ENCODE measurements around the gene HM13. TPM values are rescaled to one million over a fixed set of nuclear protein-coding genes. Genes with fewer than 3 reads are reported as not detected.

HM13 gene
- total RNA-seq, 2 experiments from 2014 or later, result 51.3 to 148 TPM

DNA sequence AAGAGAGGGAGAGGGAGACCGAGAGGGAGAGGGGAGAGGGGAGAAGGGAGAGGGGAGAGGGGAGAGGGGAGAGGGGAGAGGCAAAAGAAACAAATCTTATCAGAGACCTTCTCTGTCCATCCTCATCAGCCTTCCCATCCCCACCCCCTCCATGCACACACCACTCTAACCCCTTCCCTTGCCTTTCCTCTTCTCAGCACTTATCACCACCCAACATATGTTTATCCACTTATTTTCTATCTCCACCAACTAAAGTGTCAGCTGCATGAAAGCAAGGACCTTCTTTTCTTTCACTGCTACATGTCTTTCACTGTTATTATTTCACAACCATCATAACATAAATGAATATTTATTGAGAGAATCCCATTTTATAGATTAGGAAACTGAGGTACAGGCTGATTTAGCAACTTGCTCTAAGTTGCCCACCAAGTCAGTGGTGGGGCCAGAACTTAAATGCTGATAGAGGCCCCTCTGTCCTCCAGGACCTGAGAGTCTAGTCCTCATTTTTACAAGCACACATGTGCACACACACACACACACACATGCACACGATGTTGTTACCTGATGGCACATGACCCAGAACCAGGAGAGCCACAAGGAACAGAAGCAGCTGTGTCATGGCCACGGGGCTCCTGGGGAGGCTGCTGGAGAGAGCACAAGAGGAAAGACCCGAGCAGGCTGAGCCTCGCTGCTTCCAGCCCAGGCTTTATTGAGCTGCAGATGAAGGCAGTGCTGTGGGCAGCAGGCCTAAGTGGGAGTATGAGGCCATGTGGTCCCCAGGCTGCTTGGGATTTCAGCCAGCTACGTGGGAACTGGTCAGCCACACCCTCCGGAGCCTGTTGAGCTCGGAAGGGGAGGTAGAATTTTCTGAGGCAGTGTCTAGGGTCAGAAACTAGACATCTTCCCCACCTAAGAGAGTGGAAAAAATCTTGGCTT lies 41.6 kb upstream of the HM13 start:
- no peak for TF ChIP-seq EZH2phosphoT487 (IDR thresholded peaks at IDR 0.05; ENCODE audit: borderline replicate concordance, low read depth, low read length)
- TF ChIP-seq, protein P1, sequence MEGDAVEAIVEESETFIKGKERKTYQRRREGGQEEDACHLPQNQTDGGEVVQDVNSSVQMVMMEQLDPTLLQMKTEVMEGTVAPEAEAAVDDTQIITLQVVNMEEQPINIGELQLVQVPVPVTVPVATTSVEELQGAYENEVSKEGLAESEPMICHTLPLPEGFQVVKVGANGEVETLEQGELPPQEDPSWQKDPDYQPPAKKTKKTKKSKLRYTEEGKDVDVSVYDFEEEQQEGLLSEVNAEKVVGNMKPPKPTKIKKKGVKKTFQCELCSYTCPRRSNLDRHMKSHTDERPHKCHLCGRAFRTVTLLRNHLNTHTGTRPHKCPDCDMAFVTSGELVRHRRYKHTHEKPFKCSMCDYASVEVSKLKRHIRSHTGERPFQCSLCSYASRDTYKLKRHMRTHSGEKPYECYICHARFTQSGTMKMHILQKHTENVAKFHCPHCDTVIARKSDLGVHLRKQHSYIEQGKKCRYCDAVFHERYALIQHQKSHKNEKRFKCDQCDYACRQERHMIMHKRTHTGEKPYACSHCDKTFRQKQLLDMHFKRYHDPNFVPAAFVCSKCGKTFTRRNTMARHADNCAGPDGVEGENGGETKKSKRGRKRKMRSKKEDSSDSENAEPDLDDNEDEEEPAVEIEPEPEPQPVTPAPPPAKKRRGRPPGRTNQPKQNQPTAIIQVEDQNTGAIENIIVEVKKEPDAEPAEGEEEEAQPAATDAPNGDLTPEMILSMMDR (conservative IDR thresholded peaks at IDR 0.05; ENCODE audit: low read length), result no peak
- no peak overlapping the region for H2AFZ ChIP-seq (ENCODE audit: low read length)
- no peaks in the 10 kb centered on the region for H3K36me3 ChIP-seq (ENCODE audit: insufficient read depth, low read length)
- no peaks in the 10 kb centered on the region for H3K79me2 ChIP-seq (ENCODE audit: insufficient read depth, low read depth, low read length)
- no peak overlapping the region for H3K4me3 ChIP-seq (ENCODE audit: low read depth, low read length, poor library complexity, severe bottlenecking)
- ChIA-PET POLR2A (no interaction called here), CTCF (ENCODE audit: unreplicated experiment) (interaction anchor here (2.2 kb wide), 1 partner anchor 30 kb away, joined by 8 read pairs; no protein-coding TSS in a partner anchor)
- DNase-seq (ENCODE audit: low spot score), result no peak
- intact Hi-C loops (cut with micrococcal nuclease; ENCODE audit: unreplicated experiment), result no loop called here
- no peak overlapping the region for H3K27ac ChIP-seq (ENCODE audit: low read depth, low read length, poor library complexity, severe bottlenecking)
- no peak overlapping the region for H3K4me2 ChIP-seq (ENCODE audit: low read length)
- BruUV-seq (replicated peaks), result no TSS peak
- H3K9me3 ChIP-seq (ENCODE audit: low read length), result no peaks in the 10 kb centered on the region
- no peaks in the 10 kb centered on the region for H3K9me2 ChIP-seq (ENCODE audit: insufficient read depth, low read length)
- H3K4me1 ChIP-seq (ENCODE audit: insufficient read depth, low read length, poor library complexity, severe bottlenecking), result peaks cover 28% of the 10 kb centered on the region
- H4K20me1 ChIP-seq (ENCODE audit: insufficient read depth, low read length), result no peaks in the 10 kb centered on the region

DNA sequence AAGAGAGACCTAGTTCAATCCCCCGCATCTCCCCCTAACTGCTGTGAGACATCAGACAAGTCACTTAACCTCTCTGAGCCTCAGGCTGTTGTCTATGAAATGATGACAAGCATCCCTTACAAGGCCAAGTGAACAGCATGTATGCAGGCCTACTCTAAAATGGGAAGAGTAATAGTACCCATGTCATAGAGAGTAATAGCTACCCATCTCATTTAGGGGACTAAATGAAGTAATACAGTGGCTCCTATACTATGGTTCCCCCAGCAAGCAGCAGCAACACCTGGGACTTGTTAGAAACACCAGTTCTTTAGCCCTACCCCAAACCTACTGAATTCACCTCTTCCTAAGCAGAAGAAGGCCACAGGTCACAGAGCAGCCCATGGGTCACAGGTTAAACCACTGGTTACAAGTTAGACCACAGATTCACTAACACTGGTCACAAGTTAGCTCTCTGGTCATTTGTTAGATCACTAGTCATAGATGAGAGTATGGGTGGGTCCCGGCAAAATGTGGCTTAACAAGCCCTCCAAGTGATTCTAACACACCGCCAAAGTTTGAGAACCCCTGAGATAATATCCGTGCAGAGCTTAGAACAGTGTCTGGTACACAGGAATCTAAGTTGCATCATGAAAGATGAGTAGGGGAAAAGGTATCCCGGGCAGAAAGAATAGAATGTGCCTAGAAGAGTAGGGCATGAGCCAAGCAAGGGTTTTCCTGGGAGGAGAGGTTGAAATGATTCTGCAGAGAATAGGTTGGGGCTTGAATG lies 40.7 kb upstream of the HM13 start:
- Histone ChIP-seq H3K4me3 (ENCODE audit: low read depth, low read length, poor library complexity, severe bottlenecking) (peak overlapping the region; percentile 23), H3K36me3 (ENCODE audit: insufficient read depth, low read length) (no peaks in the 10 kb centered on the region), H3K4me1 (ENCODE audit: insufficient read depth, low read length, poor library complexity, severe bottlenecking) (peaks cover 28% of the 10 kb centered on the region), H3K9me2 (ENCODE audit: insufficient read depth, low read length) (no peaks in the 10 kb centered on the region), H3K4me2 (ENCODE audit: low read length) (peak overlapping the region; percentile 71), H3K27ac (ENCODE audit: low read depth, low read length, poor library complexity, severe bottlenecking) (peak overlapping the region; percentile 60), H4K20me1 (ENCODE audit: insufficient read depth, low read length) (no peaks in the 10 kb centered on the region), H3K79me2 (ENCODE audit: insufficient read depth, low read depth, low read length) (no peaks in the 10 kb centered on the region), H3K9me3 (ENCODE audit: low read length) (no peaks in the 10 kb centered on the region), H2AFZ (ENCODE audit: low read length) (peak overlapping the region; percentile 82)
- POLR2A ChIA-PET, result interaction anchor here (0.6 to 0.7 kb wide), 2 partner anchors 14 to 35 kb away, joined by 3 read pairs; no protein-coding TSS in a partner anchor
- intact Hi-C loops (cut with micrococcal nuclease; ENCODE audit: unreplicated experiment), result no loop called here
- DNase-seq (ENCODE audit: low spot score), result no peak
- BruUV-seq (replicated peaks), result no TSS peak
- TF ChIP-seq, protein P1 (conservative IDR thresholded peaks at IDR 0.05; ENCODE audit: low read length), result no peak
- no peak for TF ChIP-seq EZH2phosphoT487 (IDR thresholded peaks at IDR 0.05; ENCODE audit: borderline replicate concordance, low read depth, low read length)
- CTCF ChIA-PET (ENCODE audit: unreplicated experiment), result interaction anchor here (2.2 kb wide), 1 partner anchor 29 kb away, joined by 8 read pairs; no protein-coding TSS in a partner anchor
